Measurements from ENCODE around the gene PGM3.

Gene PGM3

DNA sequence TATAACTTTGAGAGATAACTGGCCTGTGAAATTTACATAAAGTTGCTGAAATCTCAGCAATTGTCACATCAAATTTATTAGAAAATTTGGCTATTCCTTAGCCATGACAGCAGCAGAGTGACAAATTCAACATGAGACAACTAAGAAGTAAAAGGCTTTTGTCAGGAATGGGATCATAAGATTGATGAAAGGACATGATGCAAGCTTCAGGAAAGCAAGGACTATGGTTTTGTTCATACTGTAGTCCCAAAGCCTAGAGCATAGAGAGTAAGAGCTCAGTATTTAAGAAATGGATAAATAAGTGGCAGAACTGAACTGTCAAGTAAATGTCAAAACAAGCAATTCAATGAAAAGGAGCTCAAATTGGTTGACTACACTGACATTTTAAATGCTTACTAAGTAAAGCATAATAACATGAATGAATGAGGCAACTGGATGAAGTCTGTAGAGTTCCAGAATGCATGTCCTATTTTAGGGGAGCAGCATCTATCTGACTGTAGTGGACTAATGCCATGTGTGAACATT, 12.6 kb downstream of the PGM3 start:
- FAIRE-seq: no peak

DNA sequence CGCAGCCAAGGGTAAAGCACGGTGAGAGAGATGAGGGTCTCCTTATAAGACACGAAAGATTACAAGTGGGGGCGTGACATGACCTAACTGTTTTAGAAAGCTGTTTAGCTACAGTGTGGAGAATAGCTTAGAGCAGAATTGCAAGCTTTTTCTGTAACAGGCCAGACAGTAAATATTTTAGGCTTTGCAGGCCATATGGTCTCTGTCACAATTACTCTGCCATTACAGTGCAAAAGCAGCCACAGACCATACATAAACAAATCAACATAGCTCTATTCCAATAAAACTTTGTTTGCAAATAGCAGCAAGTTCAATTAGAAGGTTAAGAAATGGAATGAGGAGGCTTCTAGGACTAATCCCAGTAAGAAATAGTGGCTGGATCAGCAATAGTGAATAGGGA, 16.8 kb downstream of the PGM3 start:
- no peak for FAIRE-seq

DNA sequence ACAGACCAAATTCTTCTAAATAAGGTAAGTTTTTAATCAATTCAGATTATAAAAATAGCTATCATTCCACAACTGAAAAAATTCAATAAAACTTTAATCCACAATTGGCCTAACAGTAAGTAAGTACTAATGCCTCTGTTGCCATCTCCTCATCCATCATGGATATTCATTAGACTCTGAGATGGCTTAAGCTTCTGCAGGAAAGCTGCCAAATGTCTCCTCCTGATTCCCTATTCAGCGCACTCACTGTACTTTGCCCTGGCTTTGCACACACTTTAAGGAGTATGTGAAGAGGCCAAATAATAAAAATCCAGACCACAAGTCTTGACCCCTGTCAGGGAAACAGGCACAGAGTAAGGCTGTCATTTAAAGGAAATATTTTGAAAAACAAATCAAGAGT, 23.6 kb downstream of the PGM3 start:
- FAIRE-seq: no peak

DNA sequence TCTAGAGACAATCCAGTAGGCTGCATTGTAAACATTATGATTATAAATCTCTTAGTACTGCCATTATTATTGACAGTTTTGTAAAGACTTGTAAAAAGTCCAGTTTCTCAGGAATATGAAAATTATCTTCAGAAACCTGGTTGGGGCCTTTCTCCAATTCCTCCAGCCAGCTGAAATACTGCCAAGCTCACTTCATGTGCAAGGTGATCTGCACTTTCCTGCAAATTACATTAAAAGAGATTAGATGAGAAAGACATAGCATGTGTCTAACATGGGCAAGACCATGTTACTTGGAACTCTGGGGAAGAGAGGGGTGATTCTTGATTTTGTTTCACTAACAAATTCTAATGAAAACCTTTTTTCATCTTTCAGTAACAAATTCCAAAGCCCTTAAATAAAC, 24.0 kb downstream of the PGM3 start:
- no peak for FAIRE-seq

DNA sequence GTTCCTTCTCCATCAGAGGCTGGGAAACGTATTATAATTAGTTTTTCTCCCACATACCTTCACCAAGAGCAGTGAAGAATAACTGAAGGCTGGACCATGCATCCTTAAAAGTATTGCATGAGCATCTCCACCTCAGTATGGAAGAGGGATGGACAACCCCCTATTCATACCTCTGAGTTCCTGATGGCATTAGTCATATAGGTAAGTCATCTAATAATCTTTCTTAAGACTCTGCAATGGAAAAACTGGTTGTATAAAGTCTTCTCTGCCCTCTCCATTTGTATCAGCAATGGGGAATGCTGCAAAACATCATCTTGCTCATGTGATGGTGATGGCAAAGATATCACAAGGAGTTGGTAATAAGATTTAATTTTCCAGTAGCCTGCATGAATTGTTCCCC, 24.5 kb downstream of the PGM3 start:
- FAIRE-seq: no peak

DNA sequence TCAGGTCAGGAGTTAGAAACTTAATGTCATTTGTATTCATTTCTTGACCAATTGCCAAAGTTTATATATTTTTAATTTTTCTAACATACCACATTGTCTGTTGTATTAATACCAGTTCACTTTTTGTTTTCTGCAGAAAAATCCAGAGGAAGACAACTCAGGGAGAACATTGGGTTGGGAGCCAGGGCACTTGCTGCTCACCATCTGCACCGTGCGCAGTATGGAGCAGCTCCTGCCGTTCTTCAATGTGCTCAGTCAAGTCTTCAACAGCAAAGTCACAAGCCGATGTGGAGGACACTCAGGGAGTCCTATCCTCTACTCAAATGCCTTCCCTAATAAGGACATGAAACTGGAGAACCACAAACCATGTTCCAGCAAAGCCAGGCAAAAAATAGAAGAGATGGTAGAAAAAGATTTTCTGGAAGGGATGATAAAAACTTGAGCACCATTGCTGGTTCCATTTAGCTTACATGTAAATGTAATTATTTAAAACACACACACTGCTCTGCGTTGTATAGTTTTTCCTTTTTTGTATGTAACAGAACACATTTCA, 25.3 kb downstream of the PGM3 start:
- no peak for FAIRE-seq

DNA sequence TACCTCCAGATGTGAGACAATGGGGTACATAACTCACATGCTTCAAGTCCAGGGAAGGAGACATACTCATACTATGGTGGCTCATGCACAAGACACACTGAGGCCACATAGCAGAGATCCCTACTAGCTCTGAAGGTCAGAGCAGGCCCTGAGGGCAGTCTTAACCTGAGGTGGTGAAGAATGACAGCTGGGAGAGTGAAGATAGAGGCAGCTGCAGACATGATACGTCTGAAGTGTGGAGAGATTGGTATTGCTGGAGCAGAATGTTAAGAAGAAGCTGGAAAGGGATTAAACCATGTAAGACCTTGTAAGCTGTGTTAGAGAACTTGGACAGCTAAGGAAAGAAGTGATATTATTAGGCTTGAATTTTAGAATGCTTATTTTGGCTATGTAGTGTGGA, 32.9 kb downstream of the PGM3 start:
- FAIRE-seq: no peak

DNA sequence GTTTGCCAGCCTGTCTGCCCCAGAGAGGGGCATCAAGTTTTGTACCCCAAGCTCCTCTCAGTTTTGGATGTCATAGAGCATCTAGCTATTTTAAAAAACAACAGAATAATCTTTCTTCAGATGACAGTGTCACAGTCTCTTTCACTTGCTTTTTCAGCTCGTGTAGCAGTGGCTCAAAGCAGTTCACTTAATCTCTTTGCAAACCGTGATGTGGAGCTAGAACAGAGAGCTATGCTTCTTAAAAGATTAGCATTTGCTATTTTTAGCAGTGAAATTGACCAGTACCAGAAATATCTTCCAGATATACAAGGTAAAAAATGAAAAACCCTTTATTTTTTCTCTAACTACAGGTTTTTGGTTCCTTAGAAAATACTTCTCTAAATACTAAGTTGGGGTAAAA, 37.3 kb downstream of the PGM3 start:
- no peak for FAIRE-seq

DNA sequence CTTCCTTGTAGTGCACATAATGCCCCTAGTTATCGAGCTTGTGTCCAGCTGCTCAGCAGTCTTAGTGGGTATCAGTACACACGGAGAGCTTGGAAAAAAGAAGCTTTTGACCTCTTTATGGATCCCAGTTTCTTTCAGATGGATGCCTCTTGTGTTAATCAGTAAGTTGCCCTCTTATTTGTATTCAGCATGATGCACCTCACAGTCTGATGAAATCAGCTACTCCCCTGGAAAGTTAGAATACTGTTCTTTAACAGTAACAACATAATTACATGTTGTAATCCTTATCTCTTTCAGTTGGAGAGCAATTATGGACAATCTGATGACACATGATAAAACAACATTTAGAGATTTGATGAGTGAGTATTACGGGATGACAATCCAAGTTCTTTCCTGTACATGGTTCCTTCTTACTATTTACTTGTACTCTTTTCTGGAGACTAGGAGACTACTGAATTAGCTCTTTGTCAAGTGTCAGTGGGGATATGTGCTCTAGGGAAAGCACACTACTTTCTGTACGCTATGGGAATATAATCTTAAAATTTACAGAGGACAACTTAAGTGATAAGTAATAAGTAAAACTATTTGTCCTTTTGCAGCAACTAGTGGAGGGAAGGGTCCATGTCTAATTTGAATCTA, 39.1 kb downstream of the PGM3 start:
- no peak for FAIRE-seq

DNA sequence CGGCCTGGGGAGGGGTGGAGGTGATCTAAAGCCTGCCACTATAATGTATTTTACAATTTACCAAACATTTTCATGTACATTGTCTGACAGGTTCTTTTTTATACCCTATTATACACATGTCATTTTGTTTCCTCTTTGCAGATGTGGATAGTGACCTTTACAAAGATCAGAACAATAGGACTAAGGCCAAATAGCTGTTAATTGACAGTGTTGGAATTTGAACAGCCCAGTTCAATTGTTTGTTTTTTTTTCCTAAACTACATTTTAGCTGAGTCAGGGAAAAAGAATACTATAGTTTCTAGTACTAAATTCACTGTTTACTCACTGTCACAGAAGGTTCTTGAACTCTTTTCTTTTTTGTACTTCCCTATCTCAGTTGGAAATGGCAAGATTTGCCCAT, 40.2 kb downstream of the PGM3 start:
- no peak for FAIRE-seq

DNA sequence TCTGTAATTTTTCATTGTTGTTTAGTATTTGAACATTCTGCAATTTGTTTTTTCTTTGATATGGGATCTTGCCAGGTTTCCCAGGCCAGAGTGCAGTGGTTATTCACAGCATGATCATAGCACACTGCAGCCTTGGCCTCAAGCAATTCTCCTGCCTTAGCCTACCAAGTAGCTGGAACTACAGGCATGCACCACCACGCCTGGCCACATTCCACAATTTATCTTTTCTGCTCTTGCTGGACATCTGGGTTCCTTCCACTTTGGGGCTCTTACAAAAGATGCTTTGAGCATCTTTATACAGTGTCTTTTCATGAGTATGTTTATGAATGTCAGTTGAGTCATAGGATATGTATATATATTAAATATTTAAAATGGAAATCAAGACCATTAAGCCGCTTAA, 42.0 kb downstream of the PGM3 start:
- FAIRE-seq: no peak

DNA sequence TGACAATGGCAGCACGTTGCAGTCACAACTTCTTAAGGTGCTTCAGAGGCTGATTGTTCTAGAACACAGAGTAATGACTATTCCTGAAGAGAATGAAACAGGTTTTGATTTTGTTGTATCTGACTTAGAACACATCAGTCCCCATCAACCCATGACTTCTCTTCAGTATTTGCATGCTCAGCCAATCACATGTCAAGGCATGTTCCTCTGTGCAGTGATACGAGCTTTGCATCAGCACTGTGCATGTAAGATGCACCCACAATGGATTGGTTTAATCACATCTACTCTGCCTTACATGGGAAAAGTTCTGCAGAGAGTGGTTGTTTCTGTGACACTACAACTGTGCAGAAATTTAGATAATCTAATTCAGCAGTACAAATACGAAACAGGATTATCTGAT, 54.3 kb downstream of the PGM3 start:
- no peak for FAIRE-seq

DNA sequence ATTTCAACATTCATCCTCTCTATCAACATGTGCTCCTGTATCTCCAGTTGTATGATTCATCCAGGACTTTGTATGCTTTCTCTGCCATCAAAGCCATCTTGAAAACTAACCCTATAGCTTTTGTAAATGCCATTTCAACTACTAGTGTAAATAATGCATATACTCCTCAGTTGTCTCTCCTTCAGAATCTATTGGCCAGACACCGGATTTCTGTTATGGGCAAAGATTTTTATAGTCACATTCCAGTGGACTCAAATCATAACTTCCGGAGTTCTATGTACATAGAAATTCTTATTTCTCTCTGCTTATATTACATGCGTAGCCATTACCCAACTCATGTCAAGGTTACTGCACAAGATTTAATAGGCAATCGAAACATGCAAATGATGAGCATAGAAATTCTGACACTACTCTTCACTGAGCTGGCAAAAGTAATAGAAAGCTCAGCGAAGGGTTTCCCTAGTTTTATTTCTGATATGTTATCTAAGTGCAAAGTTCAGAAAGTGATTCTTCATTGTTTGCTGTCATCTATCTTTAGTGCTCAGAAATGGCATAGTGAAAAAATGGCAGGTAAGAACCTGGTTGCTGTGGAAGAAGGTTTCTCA, 54.8 kb downstream of the PGM3 start:
- FAIRE-seq: no peak

DNA sequence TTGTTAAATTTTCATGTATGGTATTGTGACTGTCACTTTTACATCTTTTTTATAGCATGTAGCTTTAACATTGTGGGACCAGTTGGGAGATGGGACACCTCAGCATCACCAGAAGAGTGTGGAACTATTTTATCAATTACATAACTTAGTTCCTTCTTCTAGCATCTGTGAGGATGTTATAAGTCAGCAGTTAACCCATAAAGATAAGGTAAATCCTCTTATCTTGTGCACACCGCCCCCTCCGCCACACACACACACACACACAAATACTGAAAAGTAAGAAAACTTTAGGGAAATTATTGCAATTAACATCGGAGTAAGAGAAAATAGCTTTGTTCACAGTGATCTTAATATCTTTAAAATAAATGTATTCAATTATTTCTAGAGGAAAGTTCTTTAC, 60.9 kb downstream of the PGM3 start:
- no peak for FAIRE-seq

DNA sequence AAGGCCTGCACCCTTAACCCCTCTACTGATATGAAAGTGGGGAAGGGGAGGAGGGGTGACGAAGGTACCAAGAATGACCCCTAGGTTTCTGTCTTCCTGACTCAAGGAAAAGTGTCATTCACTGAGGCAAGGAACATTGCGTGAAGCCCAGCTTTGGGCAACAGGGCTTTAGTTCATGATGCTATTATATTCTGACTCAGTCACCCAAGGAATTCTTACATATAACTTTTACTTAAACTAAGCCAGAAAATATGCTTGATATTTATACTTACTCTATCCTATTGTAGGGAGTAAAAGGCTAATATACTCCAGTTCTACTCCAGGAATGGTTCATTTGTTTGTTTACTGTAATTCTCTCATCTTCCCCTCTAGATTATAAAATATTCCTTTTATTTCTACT, 65.1 kb downstream of the PGM3 start:
- FAIRE-seq: no peak

DNA sequence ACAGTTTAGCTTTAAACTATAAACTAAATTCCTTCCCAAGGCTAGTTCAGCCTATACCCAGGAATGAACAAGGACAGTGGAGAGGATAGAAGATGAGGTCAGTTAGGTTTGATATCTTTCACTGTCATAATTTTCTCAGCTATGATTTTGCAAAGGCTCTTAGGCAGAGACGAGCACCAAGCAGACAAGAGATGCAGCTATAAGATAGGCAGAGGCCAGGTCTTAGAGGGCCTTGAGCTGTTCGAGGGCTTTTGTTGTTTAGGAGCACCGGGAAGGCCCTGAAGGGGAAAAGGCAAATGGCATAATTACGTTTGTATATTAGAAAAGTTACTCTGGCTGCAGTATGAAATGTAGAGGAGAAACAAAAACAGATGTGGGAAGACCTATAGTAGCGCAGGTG, 65.8 kb downstream of the PGM3 start:
- no peak for FAIRE-seq

DNA sequence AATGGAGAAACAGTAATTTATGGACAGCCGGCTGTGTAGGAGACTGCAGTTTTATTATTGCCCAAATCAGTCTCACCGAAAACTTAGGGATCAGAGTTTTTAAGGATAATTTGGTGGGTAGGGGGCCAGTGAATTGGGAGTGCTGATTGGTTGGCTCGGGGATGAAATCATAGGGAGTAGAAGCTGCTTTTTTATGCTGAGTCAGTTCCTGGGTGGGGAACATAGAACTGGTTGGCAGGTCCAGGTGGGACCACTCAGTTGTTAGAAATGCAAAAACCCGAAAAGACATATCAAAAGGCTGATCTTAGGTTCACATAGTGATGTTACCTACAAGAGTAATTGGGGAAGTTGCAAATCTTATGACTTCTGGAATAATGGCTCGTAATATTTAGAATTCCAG, 66.3 kb downstream of the PGM3 start:
- no peak for FAIRE-seq

DNA sequence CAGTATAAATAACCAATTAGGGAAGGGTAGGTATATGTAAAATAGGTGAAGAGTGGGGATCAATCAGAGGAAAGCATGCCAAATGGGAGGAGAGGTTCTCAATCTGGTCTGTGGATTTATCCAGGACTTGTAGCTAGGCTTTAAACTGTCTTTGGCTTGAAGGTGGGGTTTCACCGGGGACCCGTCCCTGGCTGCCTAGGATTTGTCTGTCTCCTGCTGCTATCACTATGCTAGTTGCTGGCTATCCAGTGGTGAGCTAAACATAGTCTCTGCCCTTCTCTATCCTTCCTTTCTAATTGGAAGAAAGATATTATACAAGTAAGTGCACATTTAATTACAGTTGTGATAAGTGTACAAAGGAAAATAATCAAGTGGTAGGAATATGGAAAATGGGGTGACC, 66.8 kb downstream of the PGM3 start:
- no peak for FAIRE-seq

DNA sequence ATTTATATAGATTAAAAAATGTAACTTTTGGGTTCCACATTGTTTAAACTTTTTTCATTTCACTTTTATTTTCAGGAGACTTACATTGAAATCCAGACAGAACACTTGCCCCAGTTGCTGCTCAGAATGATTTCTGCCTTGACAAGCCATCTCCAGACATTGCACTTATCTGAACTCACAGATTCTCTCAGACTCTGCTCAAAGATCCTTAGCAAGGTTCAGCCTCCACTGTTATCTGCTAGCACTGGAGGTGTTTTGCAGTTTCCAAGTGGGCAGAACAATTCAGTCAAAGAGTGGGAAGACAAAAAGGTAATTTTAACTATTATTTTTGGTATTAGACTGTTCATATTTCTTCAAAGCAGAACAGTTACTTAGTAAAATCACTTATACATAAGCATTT, 67.6 kb downstream of the PGM3 start:
- no peak for FAIRE-seq

DNA sequence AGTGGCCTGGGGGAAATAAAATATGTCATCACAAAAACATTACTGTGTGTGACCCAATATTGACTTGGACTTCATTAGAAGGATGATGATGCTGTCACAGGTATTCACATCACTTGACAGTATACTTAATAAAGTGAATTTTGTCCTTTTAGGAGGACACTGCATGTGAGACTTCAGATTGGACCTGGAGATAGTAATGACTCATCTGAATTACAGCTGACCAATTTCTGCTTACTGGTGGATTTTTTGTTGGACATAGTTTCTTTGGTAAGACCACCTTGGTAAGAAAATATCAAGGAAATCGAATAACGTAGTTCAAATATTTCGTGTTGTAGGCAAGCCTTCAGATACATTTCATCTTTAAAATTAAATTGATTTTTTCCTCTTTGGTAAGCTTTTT, 68.5 kb downstream of the PGM3 start:
- FAIRE-seq: no peak

DNA sequence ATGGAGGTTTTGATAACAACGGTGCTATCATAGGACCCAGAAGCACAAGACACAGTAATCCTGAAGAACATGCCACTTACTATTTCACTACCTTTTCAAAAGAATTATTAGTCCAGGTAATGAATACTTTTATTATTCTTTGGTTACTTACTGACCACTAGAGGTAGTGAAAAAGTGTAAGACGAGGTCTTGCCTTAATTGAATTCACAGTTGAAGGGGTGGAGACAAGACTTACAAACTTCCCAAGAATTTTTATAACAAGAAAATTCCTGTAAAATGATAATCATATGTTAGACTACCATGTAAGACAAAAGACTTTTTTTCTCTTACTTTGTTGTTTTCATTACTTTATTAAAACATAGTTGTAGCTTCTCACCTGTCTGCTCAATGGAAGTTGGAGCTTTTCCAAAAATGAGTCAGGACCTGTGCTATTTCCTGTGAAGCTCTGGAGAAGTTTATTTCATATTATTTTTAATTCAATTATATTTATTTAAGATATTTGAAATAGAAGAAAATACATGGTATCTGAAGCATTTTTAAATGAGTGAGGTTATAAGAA, 73.2 kb downstream of the PGM3 start:
- no peak for FAIRE-seq

DNA sequence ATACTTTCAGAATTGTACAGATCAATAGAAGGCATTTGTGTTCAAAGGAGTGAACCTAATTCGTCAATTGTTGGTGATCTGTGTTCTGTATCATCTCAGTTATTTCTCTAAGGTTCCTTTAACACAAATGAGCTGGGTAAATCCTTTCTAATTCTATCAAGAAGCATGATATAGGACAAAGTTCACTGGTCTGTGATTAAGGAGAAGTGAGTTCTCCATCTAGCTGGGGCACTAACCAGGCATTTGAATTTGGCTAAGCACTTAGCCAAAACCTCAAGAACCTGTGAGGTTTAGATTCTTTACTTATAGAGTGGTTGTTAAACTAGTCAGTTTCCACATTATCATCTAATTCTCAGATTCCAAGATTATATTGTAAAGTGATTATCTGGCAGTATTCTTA, 75.3 kb downstream of the PGM3 start:
- no peak for FAIRE-seq

Measured in G401.6 (cell line).